Middle frontal gyrus (tissue), 1 donor: ENCODE results near the gene NRSN2.
"Not testable (repeated sequence)": the region's sequence is repeated elsewhere in the genome, so short reads cannot be mapped to it uniquely, and the experiment has no call there.

Source experiments
- DNase-seq: peaks from one replicate; pipeline ENCODE4 v3.0.0-alpha.2; 2015; ENCODE audit warnings: low spot score; ENCODE audit errors: extremely low spot score

Gene NRSN2

DNA sequence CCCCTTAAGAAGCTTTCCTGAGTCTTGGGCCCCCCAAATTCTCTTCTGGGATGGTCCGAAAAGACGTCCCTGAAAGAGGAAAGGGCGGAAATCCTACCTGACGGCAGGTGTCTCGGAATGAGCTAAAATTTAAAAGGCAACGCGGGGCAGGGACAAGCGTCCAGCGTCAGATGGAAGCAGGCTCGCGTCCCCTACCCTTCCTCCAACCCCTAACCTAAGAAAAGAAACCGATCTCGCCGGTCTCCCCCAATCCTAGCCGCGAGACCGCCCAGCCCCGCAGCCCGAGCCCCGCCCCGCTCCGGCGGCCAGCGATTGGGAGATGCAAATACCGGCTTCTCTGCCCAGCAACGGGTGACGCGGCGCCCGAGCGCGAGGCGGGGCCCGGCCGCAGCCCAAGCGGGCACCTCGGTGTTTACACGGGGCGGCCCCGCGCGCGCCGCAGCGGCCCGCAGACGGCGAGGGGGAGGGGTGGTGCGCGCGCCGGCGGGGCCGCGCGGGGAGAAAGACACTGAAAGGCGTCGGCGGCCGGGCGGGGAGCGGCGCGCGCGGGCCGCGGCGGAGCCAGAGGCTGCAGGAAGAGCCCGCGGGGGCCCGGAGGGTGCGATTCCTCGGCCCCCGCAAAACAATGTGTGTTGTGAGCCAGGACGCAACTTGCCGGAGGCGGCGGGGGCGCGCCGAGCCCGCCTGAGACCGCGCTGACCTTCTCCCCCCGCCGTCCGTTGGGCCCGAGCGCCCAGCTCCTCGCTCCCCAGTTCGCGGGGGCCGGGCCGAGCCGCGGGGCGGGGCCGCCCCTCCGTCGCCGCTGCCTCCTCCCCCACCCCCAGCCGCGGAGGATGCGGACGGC is 21.6 kb upstream of the NRSN2 start, which contains the start of gene SOX12:
SOX12 (plus strand) TSS at position 508 of the 844 bp plus-strand sequence. CDS start 373 bp downstream, outside the sequence.
- peak; percentile 93 for DNase-seq

DNA sequence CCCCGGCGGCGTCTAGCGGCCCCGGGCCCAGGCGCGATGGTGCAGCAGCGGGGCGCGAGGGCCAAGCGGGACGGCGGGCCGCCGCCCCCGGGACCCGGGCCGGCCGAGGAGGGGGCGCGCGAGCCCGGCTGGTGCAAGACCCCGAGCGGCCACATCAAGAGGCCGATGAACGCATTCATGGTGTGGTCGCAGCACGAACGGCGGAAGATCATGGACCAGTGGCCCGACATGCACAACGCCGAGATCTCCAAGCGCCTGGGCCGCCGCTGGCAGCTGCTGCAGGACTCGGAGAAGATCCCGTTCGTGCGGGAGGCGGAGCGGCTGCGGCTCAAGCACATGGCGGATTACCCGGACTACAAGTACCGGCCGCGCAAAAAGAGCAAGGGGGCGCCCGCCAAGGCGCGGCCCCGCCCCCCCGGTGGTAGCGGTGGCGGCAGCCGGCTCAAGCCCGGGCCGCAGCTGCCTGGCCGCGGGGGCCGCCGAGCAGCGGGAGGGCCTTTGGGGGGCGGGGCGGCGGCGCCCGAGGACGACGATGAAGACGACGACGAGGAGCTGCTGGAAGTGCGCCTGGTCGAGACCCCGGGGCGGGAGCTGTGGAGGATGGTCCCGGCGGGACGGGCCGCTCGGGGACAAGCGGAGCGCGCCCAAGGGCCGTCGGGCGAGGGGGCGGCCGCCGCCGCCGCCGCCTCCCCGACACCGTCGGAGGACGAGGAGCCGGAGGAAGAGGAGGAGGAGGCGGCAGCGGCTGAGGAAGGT is 20.8 kb upstream of the NRSN2 start:
- DNase-seq = peak; percentile 40

DNA sequence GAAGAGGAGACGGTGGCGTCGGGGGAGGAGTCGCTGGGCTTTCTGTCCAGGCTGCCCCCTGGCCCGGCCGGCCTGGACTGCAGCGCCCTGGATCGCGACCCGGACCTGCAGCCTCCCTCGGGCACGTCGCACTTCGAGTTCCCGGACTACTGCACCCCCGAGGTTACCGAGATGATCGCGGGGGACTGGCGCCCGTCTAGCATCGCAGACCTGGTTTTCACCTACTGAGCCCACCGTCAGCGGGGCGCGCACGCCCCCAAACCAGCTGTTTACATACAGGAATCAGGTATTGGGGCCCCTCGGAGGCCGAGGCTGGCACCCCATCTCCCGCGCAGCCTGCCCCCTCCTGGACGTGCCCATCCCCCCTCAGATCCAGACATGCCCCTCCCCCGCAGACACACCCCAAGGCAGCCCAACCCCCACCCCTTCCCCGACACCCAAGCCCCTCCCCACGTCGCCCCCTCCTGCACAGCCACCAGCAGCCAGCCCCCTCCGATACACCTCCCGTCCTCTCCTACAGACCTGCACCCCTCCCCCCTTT is 20.2 kb upstream of the NRSN2 start:
- no peak for DNase-seq

DNA sequence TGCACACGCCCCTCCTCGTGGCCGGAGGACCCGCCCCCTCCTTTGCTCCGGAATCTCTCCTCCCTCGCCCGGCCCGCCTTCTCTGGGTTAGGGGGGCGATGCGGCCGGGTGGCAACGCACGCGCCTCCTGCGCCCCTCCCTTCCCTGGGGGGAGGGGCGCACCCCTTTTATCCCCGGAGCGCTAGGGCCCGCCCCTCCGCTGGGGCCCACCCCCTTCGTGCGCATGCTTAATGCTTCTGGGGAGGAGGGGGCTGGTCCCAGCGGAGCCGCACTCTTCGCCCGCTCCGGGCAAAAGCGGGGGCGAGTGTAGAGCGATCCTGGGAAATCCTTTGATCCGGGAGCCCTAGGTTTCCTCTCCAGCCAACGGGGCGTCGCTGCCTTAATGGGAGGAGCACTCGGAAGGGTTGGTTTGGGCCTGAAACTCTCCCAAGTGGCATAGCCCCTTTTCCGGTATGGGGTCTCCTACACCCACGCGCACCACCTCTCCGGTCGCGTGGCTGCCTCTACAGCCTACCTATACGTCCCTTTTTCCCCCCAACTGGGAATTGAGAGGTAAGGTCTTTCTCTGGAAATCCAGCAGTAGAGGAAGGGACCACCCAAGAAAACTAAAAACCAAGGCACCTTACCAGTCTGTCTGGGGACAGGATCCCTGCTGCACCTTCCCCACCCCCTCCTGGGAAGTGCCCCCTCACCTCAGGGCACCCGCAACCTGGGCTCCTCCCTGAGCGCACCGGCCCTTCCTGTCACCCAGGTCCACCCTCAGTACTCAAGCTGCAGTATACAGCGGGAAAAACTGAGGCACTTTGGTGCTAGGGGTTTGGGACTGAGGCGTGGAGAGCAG is 19.5 kb upstream of the NRSN2 start:
- DNase-seq = peak; percentile 68

DNA sequence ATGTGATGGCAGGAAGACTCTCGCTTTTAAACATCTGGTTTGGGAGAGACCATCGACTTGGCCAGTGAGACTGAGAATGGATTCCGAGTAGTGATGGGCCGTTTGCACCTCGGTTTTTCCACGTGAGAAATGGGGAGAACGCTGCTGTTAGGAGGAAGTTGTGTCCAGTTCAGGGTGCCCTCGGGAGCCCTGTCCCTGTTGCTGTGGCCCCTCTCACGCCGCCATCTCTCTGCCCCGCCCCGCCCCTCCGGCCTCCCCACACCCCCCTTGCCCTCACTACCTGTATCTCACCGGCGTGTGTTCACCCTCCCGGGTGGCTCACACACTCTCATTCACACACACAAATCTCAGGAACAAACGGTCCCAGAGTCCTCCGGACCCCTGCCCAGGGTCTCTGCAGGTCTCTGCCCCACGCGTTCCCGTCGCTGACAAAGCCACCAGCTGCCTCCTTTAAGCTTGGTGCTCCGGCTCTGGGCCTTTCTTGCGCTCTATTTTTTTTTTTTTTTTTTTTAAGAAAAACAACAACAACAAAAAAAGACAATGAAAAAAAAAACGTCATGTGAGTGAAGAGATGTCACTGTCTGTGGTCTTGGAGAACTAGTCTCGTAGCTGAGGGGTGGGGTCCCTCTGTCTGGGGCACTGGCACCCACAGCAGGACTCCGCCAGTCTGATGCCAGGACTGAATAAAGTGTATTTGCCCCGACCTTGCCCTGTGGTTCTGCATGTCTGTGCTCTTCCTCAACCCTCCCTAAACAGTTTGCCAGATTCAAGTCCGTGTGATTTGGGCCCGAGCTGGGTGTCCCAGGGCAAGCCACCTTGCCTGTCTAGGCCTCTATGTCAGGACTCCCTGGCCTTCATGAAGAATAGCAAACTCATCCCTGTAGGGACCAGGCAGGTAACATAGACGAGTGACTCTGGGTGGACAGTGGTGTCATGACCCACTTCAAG is 18.6 kb upstream of the NRSN2 start:
- no peak for DNase-seq

DNA sequence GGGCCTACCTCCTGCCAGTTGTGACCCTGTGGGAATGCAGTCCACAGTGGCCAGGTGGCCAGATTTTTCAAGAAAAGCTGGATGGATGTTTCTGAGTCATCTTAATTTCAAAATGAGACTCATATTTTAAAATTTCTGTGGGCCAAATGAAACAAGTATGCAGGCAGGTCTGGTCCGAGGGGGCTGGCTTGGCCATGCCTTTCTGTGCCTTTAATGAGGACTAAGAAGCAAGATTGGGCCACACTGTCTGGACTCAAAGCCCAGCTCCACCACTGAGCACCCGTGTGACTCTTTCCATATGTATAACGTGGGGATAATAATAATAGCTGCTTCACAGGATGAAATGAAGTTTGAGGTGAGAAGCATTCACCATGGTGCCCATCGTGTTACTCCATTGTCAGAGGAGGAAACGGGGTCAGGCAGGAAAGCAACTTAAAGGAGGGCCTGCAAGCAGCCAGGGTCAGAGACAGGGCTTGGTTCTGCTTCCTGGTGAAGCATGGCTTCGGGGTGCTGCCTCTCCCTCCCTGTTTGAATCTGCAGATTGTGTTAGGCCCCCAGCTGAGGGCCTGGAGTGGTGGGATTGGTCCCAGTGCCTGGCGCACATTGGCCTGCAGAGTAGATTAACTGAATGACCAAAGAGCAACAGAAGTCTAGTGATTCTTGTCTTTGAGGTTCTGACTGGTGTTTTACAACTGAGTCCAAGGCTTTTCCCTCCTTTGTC is 17.8 kb upstream of the NRSN2 start:
- no peak for DNase-seq

DNA sequence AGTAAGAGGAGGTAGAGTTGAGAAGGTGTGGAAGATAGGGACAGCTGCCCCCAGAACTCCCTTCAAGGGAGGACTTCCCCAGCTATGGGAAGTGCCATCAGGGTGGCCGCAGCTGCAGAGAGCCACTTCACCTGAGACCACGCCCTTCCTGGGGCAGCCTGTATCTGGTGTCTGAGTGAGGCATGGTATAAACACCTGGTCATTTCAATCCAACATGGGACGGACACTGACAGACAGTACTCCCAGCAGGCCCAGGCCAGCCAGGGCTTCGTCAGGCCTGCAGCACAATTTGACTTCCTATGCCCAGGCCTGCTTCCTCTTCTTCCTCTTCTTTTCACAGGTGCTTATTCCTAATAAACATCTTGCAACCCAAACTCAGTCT is 17.1 kb upstream of the NRSN2 start:
- DNase-seq = no peak

DNA sequence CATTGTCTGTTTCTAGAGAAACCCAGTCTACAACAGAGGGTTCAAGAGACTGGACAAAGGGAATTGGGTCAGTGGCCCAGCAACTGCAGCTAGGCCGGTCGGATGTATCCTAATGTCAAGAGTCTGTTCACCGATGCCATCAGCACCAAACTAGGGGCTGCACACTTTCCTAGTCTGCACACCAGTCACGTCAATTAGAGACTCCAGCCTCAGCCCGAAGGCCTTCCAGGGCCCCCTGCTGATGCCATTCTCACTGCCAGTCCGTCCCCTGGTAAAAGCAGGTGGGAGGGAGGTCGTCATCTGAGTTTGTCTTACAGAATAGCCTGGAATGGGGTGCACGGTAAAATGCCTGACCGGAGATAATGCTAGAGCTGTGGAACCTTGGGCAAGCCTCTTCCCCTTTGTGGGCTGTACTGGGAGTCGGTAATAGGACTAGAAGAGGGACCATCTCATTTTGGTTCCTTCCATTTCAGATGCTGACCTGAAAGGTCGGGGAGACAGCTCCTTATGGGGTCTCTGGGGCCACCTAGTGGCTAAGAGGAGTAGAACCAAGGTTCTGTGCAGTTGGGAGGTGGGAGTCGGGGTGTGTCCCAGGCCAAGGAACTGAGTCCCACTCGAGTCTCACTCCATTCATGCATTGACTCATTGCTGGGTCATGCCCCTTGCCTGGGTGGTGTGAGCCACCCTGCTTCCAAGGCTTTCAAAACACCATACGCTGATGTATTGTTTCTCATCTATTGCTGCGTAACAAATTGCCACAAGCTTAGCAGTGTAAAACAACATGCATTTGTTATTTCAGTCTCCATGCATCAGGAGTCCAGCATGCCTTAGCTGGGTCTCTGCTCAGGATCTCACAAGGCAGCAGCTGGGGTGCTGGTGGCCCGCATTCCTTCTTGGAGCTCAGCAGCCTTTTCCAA is 16.4 kb upstream of the NRSN2 start:
- DNase-seq = no peak

DNA sequence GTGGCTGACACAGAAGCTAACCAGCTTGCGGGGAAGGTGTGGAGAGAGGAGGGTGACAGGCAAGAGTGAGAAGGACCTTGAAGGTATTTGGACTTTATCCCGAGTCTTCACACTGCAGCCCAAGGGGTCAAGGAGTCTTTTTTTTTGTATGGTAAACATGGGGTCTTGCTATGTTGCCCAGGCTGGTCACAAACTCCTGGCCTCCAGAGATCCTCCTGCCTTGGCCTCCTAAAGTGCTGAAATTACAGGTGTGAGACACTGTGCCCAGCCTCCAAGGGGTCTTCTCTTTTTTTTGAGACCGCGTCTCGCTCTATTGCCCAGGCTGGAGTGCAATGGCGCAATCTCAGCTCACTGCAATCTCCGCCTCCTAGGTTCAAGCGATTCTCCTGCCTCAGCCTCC is 12.3 kb upstream of the NRSN2 start:
- DNase-seq = no peak

DNA sequence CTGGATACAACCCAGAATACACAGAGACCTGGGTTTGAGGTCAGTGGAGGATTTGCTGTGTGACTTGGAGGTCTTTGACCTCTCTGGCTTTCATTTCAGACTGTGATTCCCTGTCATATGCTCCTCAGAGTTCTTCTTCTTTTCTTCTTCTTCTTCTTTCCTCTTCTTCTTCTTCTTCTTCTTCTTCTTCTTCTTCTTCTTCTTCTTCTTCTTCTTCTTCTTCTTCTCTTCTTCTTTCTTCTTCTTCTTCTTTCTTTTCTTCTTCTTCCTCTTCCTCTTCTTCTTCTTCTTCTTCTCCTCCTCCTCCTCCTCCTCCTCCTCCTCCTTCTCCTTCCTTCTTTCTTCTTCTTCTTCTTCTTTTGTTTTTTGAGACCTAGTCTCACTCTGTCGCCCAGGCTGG is 10.9 kb upstream of the NRSN2 start:
- not testable (repeated sequence) for DNase-seq

DNA sequence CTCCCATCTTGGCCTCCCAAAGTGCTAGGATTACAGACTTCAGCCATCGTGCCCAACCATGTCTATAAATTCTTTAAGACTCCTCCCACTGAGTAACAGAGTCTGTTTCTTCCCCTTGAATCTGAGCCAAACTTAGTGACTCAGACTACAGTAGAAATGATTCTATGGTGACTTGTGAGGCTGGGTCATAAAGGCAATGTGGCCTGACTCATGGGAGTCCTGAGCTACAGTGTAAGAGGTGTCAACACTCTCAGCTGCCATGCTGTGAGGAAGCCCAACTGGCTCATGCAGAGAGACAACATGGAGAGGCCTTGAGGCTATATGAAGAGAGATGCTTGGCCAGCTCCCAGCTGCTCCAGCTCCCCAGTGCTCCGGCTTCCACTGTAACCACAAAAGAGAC is 5.2 kb upstream of the NRSN2 start:
- no peak for DNase-seq

DNA sequence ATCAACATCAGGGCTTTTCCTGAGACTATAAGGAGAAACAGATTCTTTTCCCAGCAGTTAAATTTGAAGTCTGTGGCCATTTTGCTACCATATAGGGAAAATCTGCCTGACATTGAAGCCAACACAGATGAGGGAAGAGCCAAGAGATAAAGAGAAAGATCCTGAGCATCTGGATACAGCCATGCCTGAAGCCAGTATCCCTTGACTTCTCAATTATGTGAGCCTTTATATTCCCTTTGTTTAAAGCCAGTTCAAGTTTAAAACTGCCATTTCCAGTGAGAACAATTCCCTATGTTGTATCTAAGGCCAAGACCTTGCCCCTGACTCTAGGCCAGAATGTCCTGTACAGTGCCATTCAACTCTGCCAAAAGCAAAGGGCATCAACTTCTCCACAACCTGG is 3.8 kb upstream of the NRSN2 start:
- DNase-seq = no peak

DNA sequence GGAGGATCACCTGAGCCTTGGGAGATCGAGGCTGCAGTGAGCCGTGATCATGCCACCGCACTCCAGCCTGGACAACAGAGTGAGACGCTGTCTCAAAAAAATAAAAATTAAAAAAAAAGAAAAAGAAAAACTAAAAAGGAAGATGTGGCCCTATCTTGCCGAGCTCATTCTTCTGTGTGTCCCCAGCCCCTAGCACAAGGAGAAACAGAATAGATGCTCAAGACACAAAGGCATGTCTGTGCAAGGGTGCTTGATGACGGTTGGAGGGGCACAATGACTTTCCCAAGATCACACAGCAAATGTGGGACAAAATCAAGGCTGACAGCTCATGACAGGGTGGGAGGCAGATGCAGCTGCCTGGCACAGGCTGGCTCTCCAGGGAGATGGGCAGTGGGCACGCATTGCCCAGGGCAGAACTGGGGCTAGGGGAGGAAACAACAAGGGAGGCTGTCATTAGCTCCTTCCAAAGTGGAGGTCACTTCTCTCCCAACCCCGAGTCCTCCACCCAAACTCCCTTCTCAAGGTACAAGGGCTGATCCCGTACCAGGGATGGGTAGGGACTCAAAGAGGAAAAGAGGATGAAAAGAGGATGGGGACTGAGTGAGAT is 775 bp upstream of the NRSN2 start:
- no peak for DNase-seq

DNA sequence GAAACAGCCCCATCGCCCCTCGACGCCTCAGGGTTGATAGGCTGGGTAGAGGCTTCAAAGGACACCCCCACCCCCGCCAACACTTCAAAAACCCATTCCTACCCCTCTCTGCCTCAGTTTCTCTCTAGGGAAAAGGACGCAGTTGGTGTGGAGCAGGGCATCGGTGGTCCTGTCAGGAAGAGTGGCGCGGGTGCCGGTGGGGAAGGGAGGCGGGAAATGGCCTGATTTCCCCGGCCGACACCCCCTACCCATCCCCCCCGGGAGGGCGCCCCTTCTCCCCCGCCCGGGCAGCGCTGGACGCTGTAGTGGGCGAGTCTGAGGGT is 367 bp downstream of the NRSN2 start:
- DNase-seq = no peak

DNA sequence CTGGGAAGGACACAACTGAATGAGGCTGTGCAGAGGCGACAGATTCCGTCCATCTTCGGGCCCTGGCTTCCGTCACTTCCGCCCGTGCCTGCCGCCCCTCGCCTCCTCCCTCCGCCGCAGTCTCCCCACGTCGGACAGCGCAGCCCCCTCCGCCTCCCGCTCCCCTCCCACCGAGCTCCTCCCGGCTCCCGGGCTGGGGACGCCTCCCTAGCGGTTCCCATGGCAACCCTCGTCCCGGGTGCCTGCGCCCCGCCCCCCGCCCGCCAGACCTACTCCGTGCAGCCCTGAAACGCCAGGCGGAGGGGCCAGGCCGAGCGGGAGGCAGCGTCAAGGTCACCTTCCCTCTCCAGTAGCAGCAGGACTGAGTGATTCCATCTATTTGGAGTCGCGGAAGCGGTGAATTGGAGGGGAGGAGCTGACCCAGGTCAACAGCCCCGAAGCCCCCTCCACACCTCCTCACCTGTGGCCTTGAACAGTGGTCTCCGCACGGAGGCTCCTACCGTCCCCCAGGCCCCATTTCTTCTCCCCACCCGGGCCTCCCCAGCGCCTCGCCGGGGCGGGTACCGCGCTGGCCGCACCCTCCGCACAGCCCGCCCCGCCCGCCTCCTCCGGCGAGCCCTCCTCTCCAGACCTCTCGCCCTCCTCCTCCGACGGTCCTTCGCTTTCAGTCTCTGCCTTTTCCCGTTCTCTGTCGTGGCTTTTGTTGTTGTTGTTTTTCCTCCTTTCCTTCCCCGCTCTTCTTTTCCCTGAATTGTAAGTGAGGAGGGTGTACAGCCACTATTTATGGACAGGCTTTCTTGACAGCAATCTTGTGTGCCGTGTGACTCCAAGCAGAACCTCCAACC is 951 bp downstream of the NRSN2 start:
- peak; percentile 75 for DNase-seq

DNA sequence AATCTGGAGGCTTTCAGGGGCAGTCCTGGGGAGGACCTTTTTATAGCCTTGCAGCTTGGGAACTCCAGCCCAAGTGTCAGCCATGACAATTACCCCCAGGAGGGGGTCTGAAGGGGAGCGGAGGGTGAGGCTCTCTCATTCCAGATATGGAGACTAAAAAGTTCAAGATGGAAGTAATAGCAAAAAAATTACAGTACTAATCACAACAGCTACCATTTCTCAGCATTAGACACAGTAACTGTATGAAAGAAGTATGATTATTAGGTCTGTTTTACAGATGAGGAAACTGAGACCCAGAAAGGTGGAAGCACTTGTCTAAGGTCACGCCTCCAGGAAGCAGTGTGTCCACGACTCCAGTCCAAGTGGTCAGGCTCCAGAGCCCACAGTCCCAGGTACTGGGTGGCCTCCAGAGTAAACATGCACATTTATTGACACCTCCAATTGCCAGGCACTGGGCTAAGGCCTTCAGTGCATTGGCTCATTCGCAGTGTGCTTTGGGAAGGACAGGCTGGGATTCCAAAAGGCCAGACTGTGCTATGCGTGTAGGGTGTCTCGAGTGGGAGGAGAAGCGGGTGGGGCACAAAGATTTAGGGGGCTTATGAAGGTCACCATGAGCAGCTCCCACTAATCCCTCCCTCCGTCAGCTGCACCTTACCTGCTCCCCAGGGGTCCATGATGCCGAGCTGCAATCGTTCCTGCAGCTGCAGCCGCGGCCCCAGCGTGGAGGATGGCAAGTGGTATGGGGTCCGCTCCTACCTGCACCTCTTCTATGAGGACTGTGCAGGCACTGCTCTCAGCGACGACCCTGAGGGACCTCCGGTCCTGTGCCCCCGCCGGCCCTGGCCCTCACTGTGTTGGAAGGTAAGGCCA is 2.3 kb downstream of the NRSN2 start:
- no peak for DNase-seq
